ENCODE measurements around the gene SLC35F1. TPM values are rescaled to one million over a fixed set of nuclear protein-coding genes. Genes with fewer than 3 reads are reported as not detected.

SLC35F1 gene
- total RNA-seq, 1 experiment from 2014 or later: not detected

DNA sequence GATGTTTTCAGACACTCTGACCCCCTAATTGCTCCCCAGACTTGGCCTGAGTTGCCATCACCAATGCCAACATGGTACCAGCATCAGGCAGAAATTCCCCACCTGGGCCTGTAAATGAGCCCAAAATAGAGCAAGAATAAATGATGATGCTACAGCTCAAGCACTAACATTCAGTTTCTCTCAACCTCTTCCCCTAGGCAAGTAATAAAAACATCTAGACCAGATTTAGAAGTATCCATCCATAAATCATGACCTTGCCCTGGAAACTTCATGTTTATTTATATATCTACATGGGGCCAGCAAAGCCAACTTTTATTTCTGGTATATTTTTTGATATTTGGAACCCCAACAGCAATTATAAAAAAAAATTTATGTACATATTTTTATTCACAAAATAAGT is 419.6 kb downstream of the SLC35F1 start:
- no TSS peak for BruUV-seq (replicated peaks)
- H3K27me3 Mint-ChIP-seq (ENCODE audit: insufficient read depth, unreplicated experiment): no peaks in the 10 kb centered on the region
- no peak for DNase-seq (ENCODE audit: unreplicated experiment)
- no peak overlapping the region for H3K4me3 Mint-ChIP-seq (ENCODE audit: unreplicated experiment)
- intact Hi-C loops (cut with micrococcal nuclease): no loop called here
- H3K4me1 Mint-ChIP-seq (ENCODE audit: insufficient read depth, unreplicated experiment): peaks cover 6% of the 10 kb centered on the region
- no peaks in the 10 kb centered on the region for H3K36me3 Mint-ChIP-seq (ENCODE audit: insufficient read depth, unreplicated experiment)
- no peak overlapping the region for H3K27ac Mint-ChIP-seq (ENCODE audit: low read depth, unreplicated experiment)
- ChIA-PET POLR2A (no interaction called here), CTCF (no interaction called here)
- TF ChIP-seq, protein P1, sequence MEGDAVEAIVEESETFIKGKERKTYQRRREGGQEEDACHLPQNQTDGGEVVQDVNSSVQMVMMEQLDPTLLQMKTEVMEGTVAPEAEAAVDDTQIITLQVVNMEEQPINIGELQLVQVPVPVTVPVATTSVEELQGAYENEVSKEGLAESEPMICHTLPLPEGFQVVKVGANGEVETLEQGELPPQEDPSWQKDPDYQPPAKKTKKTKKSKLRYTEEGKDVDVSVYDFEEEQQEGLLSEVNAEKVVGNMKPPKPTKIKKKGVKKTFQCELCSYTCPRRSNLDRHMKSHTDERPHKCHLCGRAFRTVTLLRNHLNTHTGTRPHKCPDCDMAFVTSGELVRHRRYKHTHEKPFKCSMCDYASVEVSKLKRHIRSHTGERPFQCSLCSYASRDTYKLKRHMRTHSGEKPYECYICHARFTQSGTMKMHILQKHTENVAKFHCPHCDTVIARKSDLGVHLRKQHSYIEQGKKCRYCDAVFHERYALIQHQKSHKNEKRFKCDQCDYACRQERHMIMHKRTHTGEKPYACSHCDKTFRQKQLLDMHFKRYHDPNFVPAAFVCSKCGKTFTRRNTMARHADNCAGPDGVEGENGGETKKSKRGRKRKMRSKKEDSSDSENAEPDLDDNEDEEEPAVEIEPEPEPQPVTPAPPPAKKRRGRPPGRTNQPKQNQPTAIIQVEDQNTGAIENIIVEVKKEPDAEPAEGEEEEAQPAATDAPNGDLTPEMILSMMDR (IDR thresholded peaks at IDR 0.05; ENCODE audit: unreplicated experiment): no peak
- peaks cover 10% of the 10 kb centered on the region for H3K9me3 Mint-ChIP-seq (ENCODE audit: unreplicated experiment)

DNA sequence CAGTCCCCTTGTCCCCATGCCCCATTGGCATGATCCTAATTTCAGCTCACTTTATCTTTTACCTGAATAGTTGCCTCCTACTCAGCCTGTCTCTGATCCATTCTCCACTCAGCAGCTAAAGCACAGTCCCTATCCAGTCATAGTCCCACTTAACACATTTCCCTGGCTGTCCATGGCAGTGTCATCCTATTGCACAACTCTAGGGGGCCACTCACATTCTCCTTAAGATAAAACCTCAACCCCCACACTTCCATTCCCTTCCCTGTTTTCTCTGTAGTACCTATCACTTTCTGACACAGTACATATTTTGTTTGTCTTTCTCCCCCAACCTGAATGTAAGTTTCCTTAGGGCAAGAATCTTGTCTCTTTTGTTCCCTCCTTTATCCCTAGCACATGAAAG is 420.2 kb downstream of the SLC35F1 start:
- peaks cover 10% of the 10 kb centered on the region for H3K9me3 Mint-ChIP-seq (ENCODE audit: unreplicated experiment)
- H3K4me3 Mint-ChIP-seq (ENCODE audit: unreplicated experiment): no peak overlapping the region
- ChIA-PET CTCF (no interaction called here), POLR2A (interaction anchor here (1.1 kb wide), 1 partner anchor 8 kb away, joined by 3 read pairs; no protein-coding TSS in a partner anchor)
- DNase-seq (ENCODE audit: unreplicated experiment): no peak
- no TSS peak for BruUV-seq (replicated peaks)
- TF ChIP-seq, protein P1 (IDR thresholded peaks at IDR 0.05; ENCODE audit: unreplicated experiment): no peak
- intact Hi-C loops (cut with micrococcal nuclease): no loop called here
- H3K27ac Mint-ChIP-seq (ENCODE audit: low read depth, unreplicated experiment): no peak overlapping the region
- H3K27me3 Mint-ChIP-seq (ENCODE audit: insufficient read depth, unreplicated experiment): no peaks in the 10 kb centered on the region
- H3K36me3 Mint-ChIP-seq (ENCODE audit: insufficient read depth, unreplicated experiment): no peaks in the 10 kb centered on the region
- peaks cover 6% of the 10 kb centered on the region for H3K4me1 Mint-ChIP-seq (ENCODE audit: insufficient read depth, unreplicated experiment)

DNA sequence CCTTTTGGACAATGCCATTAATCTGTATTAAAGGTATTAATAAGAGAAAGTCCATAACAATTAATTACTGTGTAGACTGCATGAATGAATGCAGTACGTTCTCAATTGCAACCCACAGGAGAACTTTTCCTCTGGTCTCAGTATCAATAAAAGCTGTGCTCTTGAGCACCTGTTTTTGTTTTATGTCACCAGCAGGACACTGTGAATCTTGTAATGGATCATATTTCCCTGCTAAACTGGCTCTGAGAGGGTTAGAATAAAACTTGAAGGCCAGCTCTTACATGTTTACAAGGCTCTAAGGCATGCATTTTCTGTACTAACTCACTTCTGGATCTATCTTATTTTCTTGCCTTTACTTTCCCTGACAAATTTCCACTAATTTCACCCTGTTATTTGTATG is 426.7 kb downstream of the SLC35F1 start:
- Mint-ChIP-seq H3K36me3 (ENCODE audit: insufficient read depth, unreplicated experiment) (no peaks in the 10 kb centered on the region), H3K4me3 (ENCODE audit: unreplicated experiment) (no peak overlapping the region), H3K4me1 (ENCODE audit: insufficient read depth, unreplicated experiment) (no peaks in the 10 kb centered on the region), H3K9me3 (ENCODE audit: unreplicated experiment) (no peaks in the 10 kb centered on the region), H3K27me3 (ENCODE audit: insufficient read depth, unreplicated experiment) (no peaks in the 10 kb centered on the region), H3K27ac (ENCODE audit: low read depth, unreplicated experiment) (no peak overlapping the region)
- ChIA-PET POLR2A (no interaction called here), CTCF (interaction anchor here (1.3 kb wide), 1 partner anchor 13 kb away, joined by 3 read pairs; no protein-coding TSS in a partner anchor)
- no TSS peak for BruUV-seq (replicated peaks)
- DNase-seq (ENCODE audit: unreplicated experiment): no peak
- intact Hi-C loops (cut with micrococcal nuclease): no loop called here
- TF ChIP-seq, protein P1 (IDR thresholded peaks at IDR 0.05; ENCODE audit: unreplicated experiment): no peak

DNA sequence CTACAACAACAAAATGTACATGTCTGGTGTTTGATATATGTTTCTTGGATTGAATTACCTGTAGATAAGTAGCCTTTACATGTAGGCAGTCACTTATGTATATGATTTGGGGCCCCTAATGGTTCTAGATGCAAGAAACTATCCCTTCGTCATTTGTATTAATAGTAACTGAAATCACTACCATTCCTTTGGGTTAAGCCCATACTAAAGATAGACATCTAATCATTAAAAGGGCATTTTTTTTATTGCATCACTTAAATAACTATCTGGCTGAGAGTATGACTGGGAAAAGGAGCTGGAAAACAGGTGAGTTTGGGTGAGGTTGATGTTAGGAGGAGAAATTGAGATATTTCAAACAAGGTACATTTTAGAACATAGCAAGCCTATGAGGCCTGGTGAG is 427.6 kb downstream of the SLC35F1 start:
- Mint-ChIP-seq H3K27me3 (ENCODE audit: insufficient read depth, unreplicated experiment) (no peaks in the 10 kb centered on the region), H3K4me1 (ENCODE audit: insufficient read depth, unreplicated experiment) (no peaks in the 10 kb centered on the region), H3K9me3 (ENCODE audit: unreplicated experiment) (peaks cover 7% of the 10 kb centered on the region), H3K36me3 (ENCODE audit: insufficient read depth, unreplicated experiment) (no peaks in the 10 kb centered on the region), H3K27ac (ENCODE audit: low read depth, unreplicated experiment) (no peak overlapping the region), H3K4me3 (ENCODE audit: unreplicated experiment) (no peak overlapping the region)
- intact Hi-C loops (cut with micrococcal nuclease): no loop called here
- CTCF ChIA-PET: interaction anchor here (0.6 to 1.3 kb wide), 2 partner anchors 14 to 97 kb away, joined by 3 read pairs; no protein-coding TSS in a partner anchor
- no peak for DNase-seq (ENCODE audit: unreplicated experiment)
- no TSS peak for BruUV-seq (replicated peaks)
- TF ChIP-seq, protein P1 (IDR thresholded peaks at IDR 0.05; ENCODE audit: unreplicated experiment): no peak
- POLR2A ChIA-PET: no interaction called here
